ENCODE results near the gene CHDH.

DNA sequence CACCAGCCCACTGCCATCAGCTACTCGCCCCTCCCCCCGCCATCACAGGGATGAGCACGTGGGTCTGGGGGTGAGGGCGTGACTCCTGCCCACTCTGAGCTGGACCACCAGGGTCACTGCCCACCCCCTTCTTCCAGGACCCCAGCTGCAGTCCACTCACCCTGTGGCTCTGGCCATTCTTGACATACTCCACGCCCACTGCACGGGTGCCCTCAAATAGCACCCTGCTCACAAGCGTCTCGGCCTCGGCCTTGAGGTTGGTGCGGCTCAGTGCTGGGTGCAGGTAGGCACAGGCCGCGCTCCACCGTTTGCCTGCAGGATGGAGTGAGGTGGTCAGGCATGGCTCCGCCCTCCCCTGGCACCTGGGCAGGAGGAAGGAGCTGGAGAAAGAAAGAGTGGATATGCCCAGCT is 23.9 kb downstream of the CHDH start:
- no peak for TF ChIP-seq POLR2A (IDR thresholded peaks at IDR 0.05)
- TF ChIP-seq, protein P1, sequence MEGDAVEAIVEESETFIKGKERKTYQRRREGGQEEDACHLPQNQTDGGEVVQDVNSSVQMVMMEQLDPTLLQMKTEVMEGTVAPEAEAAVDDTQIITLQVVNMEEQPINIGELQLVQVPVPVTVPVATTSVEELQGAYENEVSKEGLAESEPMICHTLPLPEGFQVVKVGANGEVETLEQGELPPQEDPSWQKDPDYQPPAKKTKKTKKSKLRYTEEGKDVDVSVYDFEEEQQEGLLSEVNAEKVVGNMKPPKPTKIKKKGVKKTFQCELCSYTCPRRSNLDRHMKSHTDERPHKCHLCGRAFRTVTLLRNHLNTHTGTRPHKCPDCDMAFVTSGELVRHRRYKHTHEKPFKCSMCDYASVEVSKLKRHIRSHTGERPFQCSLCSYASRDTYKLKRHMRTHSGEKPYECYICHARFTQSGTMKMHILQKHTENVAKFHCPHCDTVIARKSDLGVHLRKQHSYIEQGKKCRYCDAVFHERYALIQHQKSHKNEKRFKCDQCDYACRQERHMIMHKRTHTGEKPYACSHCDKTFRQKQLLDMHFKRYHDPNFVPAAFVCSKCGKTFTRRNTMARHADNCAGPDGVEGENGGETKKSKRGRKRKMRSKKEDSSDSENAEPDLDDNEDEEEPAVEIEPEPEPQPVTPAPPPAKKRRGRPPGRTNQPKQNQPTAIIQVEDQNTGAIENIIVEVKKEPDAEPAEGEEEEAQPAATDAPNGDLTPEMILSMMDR (IDR thresholded peaks at IDR 0.05) = no peak
